ENCODE results near the gene ABRACL. TPM values are rescaled to one million over a fixed set of nuclear protein-coding genes. Genes with fewer than 3 reads are reported as not detected.

ABRACL gene
- total RNA-seq, 1 experiment from 2014 or later, result 123 TPM

DNA sequence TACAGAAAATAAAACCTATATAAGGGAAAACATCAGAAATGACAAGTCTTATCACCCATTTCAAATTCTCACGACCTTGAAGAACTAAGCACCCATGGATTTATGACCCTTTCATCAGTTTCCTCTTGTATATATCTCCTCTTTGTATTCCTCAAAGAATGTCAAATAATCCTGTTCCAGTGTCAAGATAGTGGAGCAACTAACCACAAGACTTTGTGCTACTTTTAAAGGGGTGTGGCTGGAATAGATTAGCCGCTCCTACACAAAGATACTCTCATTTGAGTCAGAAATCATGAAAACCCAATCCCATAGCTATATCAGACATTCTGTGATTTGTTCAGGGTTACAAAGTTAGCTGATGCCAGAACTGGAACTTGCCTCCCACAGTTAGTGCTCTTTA lies 47.1 kb upstream of the ABRACL start:
- DNase-seq, result no peak
- peaks cover 46% of the 10 kb centered on the region; the same call in 1 of the 2 replicates for H3K79me2 ChIP-seq (ENCODE audit: insufficient read depth, low read length)
- no peaks in the 10 kb centered on the region for H3K27me3 ChIP-seq (ENCODE audit: insufficient read depth, low read length)
- H3K56ac ChIP-seq (ENCODE audit: insufficient read length, low read depth, low read length), result no peak overlapping the region
- no peak overlapping the region for H4K8ac ChIP-seq (replicated peaks; ENCODE audit: insufficient read length, low read depth, low read length)
- H2BK20ac ChIP-seq (ENCODE audit: low read depth, low read length, poor library complexity, severe bottlenecking), result no peak overlapping the region
- no peak overlapping the region for H3K23ac ChIP-seq (ENCODE audit: insufficient read length, low read depth, low read length)
- peaks cover 44 to 51% of the 10 kb centered on the region in 2 experiments for H3K4me1 Mint-ChIP-seq
- H3K4me3 Mint-ChIP-seq, result no peak overlapping the region
- H2BK5ac ChIP-seq (ENCODE audit: insufficient read length, low read length), result no peak overlapping the region
- no peaks in the 10 kb centered on the region for H4K20me1 ChIP-seq (ENCODE audit: control insufficient read depth, insufficient read depth, insufficient read length)
- H2AK5ac ChIP-seq (ENCODE audit: insufficient read length, low read length), result no peak overlapping the region
- TF ChIP-seq, protein P1, sequence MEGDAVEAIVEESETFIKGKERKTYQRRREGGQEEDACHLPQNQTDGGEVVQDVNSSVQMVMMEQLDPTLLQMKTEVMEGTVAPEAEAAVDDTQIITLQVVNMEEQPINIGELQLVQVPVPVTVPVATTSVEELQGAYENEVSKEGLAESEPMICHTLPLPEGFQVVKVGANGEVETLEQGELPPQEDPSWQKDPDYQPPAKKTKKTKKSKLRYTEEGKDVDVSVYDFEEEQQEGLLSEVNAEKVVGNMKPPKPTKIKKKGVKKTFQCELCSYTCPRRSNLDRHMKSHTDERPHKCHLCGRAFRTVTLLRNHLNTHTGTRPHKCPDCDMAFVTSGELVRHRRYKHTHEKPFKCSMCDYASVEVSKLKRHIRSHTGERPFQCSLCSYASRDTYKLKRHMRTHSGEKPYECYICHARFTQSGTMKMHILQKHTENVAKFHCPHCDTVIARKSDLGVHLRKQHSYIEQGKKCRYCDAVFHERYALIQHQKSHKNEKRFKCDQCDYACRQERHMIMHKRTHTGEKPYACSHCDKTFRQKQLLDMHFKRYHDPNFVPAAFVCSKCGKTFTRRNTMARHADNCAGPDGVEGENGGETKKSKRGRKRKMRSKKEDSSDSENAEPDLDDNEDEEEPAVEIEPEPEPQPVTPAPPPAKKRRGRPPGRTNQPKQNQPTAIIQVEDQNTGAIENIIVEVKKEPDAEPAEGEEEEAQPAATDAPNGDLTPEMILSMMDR (conservative IDR thresholded peaks at IDR 0.05), result no peak
- H4K5ac ChIP-seq (ENCODE audit: insufficient read length, low read depth, low read length), result no peak overlapping the region
- no peaks in the 10 kb centered on the region for H3K27me3 Mint-ChIP-seq (ENCODE audit: low read depth)
- H2AFZ ChIP-seq (ENCODE audit: low read length), result no peak overlapping the region
- no peaks in the 10 kb centered on the region for H3K23me2 ChIP-seq (ENCODE audit: insufficient read length, low read depth, low read length, poor library complexity, severe bottlenecking)
- H3K27ac ChIP-seq (ENCODE audit: insufficient read length, low read depth, low read length), result no peak overlapping the region
- H4K91ac ChIP-seq (ENCODE audit: insufficient read length, low read depth, low read length), result no peak overlapping the region
- no peak overlapping the region for H3K4me2 ChIP-seq (ENCODE audit: insufficient read depth, insufficient read length, low read length)
- H3K9me3 ChIP-seq (ENCODE audit: control insufficient read depth, low read depth, low read length), result no peaks in the 10 kb centered on the region
- peaks cover 5% of the 10 kb centered on the region for H3K79me1 ChIP-seq (ENCODE audit: insufficient read depth, low read depth, low read length, poor library complexity, severe bottlenecking)
- H3K4me1 ChIP-seq (ENCODE audit: insufficient read depth, low read length), result peaks cover 2% of the 10 kb centered on the region; the same call in 1 of the 2 replicates
- no peak overlapping the region for H3K14ac ChIP-seq (ENCODE audit: insufficient read depth, low read length)
- no peak overlapping the region for H3K9ac ChIP-seq (ENCODE audit: extremely low read depth, insufficient read length, low read length)
- no peak overlapping the region for H2BK12ac ChIP-seq (ENCODE audit: insufficient read length, low read depth, low read length)
- WGBS (ENCODE audit: extremely low coverage, insufficient read length, low lambda C conversion rate), result no CpG with 5 or more reads among the region's 2 CpGs
- no peak overlapping the region for H3K4ac ChIP-seq (ENCODE audit: low read depth, low read length)
- no peak overlapping the region for H3K27ac Mint-ChIP-seq
- H2BK120ac ChIP-seq (ENCODE audit: low read depth, low read length, poor library complexity, severe bottlenecking), result no peak overlapping the region
- no peaks in the 10 kb centered on the region for H3K36me3 Mint-ChIP-seq (ENCODE audit: insufficient read depth in 1 of 3, low read depth in 3 of 3)
- H2BK15ac ChIP-seq (ENCODE audit: low read depth, low read length), result no peak overlapping the region
- H3K9me3 Mint-ChIP-seq, result no peaks in the 10 kb centered on the region
- no peak overlapping the region for H3K18ac ChIP-seq (ENCODE audit: insufficient read length, low read depth, low read length)
- H3T11ph ChIP-seq (ENCODE audit: low read length), result no peak overlapping the region
